Amniotic stem cell (primary cell): ENCODE results near the gene OSBPL2.

Source experiments
- DNase-seq: peaks from one replicate; lab custom pipeline; 2025; lab: John Stamatoyannopoulos, UW

OSBPL2 gene

DNA sequence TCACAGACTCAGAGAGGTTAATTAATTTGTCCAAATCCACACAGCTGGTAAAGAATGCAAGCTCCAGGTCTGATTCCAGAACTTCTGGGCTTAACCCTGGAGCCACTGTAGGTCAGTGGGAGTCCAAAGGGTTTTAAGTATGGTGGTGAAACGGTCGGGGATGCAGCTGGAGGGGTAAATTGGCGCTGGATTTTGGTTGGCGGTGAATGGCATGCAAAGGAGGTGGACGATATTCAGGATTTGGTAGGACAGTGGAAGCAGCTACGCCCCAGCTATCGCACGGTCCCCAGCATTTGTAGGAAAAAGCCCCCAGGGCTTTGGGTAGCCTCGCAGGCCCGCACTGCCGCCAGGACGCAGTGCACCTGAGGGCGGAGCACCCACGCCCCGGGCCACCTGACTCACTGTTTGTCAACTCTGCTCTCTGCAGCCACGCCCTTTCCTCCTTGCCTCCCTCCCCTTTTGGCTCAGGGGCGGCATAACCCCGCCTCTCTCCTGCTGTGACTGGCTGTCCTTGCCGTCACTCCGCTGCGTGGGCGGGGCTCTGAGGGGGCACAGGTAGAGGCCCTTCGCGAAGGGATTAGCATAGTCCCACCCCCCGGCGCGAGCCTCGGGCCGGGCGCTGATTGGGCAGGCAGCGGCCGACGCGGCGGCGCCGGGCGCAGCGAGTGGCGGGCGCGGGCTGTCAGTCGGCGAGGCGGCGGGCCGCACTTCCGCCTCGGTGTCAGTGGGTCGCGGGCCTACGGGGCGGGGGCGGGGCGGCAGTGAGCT is at the start of gene OSBPL2:
OSBPL2 (plus strand) TSS at position 721 of the 768 bp plus-strand sequence. CDS start 17,664 bp downstream, outside the sequence.
- DNase-seq, result peak; percentile 91

DNA sequence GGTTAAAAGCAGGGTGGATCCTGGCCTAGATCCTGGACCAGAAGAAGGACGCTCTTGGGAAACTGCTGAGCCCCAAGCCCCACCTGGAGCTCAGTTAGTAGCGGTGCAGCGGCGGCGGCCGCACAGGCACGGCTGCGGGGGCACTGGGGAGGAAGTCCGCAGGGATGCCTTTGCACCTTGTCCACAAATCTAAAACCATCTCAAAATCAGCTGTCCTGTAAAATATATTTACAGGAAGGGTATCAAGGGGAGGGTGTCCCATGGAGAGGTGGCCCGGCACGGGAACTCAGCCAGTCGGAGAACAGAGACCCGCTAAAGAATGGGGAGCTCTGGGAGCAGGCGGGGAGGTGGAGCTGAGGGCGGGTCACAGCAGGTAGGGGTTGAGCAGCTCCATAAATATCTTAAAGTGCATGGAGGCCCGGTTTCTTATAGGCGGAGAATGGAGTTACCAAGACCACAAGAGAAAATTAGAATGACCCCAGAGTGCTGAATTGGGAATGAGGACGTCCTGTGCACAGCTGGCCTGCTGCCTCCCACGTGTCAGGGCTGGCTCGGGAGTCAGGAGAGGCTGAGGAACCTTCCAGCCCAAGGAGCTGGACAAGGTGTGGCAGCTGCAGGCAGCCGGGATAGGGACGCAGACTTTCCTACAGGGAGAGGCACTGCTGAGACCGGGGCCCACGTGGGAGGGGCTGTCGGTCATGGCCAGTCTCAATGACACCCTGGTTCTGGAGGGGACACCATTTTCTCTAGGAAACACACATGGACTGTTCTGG is 47.5 kb upstream of the OSBPL2 start:
- no peak for DNase-seq

DNA sequence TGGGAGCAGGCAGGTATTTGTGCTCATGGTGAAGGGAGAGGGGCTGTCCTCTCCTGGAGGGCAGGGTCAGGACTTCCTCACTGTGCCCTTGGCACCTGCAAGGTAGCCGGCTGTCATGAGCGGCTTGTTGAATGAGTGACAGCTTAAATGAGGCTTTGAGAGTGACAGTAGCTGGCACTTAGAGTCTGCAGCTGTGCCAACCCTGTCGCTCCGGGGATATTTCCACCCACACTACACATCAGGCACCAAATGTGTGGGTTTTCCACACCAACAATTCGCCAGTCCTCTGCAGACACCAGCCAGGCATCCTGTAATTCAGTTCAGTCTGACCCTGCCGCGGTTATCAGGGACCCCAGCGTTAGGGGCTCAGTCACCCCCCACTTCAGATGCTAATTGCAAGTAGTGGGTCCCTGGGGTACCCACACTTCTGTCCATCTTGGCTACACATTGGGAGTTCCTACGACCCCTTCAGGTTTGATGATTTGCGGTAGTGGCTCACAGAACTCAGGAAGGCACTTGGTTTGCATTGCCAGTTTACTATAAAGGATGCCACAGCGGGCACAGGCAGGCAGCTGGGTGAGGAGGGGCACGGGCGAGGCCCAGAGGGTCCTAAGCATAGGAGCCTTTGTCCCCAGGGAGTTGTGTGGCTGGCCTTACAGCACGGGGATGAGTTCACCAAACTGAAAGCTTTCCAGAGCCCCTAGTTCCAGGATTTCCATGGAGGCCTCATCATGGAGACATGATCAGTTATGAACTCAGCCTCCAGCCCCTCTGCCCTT is 46.4 kb upstream of the OSBPL2 start:
- no peak for DNase-seq

DNA sequence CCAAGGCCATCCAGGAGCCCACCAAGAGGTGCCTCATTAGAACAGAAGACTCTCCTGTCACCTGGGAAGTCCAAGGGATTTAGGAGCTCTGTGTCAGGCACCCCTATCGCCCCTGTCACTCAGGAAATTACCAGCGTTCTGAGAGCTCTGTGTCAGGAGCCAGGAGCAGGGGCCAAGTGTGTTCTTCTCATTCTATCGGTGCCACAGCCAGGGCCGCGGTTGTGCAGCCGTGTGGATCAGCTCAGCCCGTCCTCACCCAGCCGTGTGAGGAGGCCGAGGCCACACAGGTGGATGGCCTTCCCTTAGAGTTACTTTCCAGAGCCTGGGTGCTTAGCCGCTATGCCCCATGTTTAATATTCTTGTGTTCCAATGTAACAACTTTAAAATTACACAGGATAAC is 45.7 kb upstream of the OSBPL2 start:
- no peak for DNase-seq

DNA sequence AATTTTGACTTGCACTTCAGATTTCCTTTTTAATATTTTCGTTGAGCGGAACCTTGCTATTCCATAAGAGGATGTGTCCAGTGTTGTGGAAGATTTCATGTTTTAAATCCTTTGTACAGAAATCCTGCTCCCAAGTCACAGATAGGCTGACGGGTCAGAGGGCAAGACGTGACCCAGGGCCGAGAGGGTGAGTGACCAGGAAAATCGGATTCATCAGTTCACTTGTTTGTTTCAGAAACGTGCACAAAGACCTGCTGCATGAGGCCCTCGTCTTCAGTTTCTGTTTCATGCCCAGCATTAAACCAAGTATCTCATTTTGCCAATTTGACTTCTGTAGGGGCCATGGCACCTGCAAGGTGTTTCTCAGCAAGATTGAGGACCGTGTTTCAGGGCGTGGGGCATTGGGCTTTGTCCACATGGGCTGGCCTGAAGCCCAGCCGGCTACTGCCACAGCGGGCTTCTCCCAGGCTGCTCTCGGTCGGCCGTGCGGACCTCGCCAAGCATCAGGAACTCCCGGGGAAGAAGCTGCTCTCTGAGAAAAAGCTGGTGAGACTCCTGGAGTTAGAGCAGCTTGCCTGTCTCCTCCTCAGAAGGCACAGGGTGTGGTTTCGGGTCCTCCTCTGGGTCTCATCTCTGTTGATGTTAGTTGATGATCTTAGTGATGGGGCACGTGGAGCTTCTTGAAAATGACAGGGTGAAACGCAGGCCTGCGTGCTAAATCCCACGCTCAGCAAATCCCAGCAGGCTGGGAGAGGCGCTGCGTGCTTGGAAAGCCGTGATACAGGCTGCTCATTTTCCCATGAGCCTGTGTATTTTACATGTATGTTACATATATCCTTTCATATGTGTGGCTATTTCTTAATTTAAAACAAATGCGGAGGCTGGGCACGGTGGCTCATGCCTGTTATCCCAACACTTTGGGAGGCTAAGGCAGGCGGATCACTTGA is 45.0 kb upstream of the OSBPL2 start:
- DNase-seq, result no peak

DNA sequence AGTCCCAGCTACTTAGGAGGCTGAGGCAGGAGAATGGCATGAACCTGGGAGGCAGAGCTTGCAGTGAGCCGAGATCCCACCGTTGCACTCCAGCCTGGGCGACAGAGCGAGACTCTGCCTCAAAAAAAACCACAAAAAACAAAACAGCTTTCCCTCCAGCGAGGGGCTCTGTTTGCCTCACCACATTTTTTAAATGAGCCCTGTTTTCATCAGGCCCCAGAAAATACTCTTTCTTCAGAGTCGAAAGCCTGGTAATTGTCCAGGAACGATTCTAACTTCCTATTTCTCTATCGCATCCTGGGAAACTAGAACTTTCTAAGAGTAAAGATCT is 43.3 kb upstream of the OSBPL2 start:
- DNase-seq, result no peak

DNA sequence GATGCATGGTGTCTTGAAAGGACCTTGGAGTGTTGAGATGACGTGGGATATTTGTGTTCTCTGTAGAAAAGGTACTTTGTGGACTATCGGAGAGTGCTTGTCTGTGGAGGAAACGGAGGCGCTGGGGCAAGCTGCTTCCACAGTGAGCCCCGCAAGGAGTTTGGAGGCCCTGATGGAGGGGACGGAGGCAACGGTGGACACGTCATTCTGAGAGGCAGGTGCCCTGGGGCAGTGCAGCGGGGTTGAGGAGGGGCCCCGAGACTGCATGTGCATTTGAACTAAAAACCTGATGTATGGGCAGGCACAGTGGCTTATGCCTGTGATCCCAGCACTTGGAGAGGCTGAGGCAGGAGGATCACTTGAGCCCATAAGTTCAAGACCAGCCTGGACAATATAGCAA is 42.6 kb upstream of the OSBPL2 start:
- no peak for DNase-seq

DNA sequence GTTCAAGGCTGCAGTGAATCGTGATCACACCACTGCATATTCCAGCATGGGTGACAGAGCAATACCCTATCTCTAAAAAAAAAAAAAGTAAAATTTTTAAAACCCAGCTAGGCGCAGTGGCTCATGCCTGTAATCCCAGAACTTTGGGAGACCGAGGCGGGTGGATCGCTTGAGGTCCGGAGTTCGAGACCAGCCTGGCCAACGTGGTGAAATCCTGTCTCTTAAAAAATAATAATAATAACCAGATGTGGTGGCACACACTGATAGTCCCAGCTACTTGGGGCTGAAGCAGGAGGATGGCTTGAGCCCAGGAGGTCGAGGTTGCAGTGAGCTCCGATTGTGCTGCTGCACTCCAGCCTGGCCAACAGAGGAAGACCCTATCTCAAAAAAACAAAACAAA is 42.0 kb upstream of the OSBPL2 start:
- no peak for DNase-seq

DNA sequence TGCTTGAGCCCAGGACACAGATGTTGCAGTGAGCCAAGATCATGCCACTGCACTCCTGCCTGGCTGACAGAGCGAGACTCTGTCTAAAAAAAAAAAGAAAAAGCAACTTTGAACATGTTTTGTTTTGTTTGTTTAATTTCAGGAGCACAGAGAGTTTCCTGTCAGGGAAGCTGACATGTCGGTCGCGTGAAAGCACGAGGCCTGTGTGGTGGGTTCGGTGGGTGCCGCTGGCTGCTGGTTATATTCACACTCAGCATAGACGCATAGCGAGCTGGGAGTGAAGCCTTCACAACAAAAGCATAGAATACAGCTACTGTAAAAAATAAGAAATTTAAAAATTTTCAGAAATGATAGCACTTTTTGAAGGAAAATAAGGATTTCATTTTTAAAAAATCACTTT is 41.0 kb upstream of the OSBPL2 start:
- no peak for DNase-seq

DNA sequence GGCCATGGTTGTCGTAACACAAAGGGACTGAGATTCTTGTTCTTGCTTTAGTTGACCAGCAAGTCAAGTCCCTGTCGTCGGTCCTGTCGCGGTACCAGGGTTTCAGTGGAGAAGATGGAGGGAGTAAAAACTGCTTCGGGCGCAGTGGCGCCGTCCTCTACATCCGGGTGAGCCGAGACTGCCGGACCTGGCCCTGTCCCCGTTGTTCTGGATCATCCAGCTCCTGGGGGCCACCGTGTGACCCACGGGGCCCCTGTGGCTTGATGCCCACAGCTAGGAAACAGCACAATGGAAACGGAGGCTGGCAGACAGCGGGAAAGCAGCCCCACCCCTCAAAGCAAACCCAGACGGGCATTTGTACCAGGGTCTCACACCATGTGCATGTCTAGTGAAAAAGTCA is 40.5 kb upstream of the OSBPL2 start:
- no peak for DNase-seq

DNA sequence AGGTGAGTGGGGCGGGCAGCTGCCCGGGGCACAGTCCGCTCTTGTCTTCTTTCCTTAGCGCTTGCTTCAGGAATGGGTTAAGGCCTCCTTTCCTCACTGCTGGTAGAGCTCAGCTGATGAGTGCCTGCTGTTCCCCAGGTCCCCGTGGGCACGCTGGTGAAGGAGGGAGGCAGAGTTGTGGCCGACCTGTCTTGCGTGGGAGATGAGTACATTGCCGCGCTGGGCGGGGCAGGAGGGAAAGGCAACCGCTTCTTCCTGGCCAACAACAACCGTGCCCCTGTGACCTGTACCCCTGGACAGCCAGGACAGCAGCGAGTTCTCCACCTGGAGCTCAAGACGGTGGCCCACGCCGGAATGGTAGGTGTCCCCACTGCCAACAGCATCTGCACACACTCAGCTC is 39.8 kb upstream of the OSBPL2 start:
- no peak for DNase-seq

DNA sequence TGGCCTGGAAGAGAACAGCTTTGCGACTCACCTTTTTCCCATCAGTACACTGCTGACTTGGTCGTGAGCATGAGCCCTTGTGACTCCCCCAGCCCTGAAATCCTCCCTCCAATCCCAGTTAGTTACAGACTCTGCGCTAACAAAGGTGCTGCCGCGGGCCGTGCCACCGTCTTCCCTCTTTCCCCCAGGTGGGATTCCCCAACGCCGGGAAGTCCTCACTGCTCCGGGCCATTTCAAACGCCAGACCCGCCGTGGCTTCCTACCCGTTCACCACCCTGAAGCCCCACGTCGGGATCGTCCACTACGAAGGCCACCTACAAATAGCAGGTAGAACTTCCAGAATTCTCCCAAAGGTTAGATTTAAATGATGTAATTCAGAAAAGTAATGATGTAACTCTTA is 39.4 kb upstream of the OSBPL2 start:
- no peak for DNase-seq

DNA sequence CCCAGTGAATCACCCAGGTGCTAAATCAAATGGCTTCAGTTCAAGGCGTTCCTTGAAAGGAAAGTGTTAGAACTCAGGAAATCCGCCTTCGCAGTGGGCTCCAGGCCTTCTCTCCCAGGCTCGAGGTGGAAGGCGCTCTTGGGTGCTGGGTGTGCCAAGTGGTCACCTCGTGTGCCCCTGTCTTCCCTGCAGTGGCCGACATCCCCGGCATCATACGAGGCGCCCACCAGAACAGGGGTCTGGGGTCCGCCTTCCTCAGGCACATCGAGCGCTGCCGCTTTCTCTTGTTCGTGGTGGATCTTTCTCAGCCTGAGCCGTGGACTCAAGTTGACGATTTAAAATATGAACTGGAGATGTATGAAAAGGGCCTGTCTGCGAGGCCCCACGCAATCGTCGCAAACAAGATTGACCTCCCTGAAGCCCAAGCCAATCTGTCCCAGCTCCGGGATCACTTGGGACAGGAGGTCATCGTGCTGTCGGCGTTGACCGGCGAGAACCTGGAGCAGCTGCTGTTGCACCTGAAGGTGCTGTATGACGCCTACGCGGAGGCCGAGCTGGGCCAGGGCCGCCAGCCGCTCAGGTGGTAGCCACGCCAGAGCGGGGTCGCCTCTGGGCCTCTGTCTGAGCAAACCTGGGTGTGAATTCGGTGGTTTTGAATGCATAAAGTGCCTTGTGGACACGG is 37.7 kb upstream of the OSBPL2 start:
- DNase-seq, result no peak

DNA sequence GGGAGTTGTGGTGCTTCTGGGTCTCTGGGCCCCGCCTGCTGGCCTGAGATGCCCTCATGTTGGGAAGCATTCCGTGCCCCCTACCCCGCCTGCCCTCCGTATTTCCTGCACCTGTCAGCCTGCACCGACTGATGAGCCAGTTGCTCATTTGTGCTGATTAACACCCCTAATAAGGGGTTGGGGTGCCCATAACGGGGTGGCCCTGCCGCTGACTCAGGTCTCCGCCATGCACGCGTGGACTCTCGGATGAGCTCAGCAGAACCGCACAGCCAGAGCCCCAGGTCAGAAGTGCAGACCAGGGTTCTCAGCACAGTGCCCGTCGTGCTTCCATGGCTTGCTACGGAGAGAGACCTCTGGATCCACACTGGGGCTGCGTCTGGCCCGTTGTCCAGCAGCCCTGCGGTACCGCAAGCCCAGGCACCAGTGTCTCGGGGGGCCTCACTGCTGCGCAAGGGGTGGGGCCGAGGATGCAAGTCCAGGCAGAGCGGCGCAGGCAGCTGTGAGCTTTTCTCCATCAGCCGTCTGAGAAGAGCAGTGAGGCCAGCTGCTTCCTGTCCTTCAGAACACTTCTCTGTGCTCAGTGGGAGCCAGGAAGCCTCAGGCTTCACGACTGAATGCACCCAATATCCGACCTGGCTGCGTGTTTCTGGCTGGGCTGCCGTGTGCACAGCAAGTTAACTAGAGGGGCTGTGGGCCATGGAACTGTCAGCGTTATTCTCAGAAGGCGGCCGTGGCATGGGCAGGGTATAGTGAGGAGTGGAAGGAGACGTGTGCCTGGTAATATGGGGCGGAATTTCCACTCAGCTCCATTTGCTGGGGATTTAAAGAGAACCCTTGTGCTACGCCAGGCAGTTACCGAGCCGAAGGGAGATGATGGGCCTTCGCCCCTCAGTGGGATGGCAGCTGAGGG is 36.9 kb upstream of the OSBPL2 start:
- DNase-seq, result no peak

DNA sequence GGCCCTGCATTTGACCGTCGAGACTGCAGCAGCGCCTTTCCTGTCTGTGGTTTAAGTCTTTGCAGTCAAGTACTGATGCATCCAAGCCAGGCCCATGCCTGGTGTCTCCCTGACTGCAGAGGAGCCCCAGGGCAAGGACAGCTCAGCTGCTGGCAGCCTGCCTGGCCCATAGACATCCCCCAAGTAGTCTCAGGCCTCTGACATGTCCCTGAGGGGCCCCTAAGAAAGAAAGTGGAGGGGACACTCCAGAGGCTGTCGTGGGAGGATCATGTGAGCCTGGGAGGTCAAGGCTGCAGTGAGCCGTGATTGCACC is 36.3 kb upstream of the OSBPL2 start:
- DNase-seq, result no peak

DNA sequence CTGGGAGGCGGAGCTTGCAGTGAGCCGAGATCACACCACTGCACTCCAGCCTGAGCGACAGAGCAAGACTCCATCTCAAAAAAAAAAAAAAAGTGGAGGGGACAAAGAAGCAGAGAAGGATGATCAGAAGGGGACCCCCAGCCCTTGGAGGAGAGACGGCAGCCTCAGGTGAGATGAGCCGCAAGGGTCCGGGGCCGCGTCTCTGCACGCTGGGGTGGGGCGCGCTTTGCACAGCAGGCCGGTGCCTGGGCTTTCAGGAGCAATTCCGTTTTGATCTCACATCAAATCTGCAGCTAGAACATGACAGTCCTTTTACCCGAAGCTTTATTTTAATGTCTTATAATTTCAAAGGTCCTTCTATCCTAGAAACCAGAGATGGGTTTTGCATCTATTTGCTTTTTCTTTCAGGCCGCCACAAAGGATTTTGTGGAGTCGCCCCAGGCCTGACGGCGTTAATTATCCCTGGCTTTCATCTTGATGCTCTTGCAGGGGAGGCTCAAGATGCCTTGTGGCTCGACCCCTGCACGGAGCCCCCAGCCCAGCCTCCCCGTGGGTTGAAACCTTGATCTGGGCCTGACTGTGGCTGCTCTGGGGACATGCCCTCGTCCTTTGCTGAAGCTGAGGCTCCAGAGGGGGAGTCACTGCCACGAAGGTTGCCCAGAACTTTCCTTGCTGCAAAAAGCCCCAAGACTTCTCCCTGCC is 35.5 kb upstream of the OSBPL2 start:
- no peak for DNase-seq

DNA sequence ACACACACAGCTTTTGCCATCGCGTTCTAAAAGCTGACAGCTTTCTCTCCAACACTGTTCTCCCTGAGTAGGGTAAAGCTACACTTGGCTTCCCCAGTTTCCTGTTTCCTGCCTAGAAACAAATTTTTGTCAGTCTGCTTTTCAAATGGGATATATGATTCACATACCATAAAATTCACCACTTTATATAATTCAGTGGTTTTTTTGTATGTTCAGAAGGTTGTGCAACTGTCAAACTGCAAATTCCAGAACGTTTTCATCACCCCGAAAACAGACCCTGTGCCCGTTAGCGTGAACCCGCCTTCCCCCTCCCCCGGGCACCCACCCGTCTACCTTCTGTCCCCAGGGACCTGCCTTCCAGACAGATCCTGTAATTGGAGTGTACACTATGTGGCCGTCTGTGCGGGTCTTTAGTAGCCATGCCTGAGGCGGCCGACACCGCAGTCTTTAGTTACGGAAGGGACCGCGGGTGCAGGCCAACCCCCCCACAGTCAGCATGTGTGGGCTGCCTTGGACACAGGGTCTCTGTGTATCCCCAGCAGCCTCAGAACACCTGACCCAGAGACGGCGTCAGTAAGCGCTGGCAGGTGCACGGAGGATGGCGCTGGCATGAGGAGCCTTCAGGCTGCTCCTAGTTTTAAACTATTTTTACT is 34.8 kb upstream of the OSBPL2 start:
- DNase-seq, result no peak

DNA sequence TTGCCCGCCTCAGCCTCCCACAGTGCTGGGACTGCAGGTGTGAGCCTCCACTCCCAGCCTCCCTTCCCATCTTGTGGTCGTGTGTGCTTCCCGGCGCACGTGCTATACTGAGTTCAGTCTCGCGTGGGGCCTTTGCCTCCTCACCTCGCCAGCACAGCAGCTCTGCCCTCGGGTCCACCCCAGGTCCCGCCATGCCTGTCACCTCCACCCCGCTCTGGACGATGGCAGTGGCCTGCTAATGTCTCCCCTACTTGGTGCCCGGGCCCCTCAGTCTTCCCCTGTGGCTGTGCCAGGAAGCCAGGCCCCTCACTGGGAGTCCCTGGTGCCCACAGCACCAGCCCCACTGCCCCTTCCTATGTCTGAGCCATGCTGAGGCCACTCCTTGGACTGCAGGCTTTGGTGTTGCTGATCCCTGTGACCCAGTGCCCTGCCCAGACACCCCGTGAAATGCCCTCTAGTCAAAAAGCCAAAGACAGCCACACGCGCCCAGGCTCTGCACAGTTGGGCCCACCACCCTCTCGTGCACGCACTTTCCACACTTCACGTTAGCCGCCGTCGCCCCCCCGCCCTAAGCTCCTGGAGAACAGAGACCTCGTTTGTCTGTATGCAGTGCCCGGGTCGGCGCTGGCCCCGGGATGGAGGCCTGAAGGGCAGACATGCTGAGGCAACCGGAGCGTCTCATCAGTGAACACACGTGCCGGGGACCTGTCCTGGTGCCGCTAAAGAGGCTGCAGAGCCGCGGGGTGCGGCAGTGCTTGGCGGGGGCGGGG is 32.5 kb upstream of the OSBPL2 start:
- DNase-seq, result no peak
